NOMO-1 treated with dmso at 0.1 percent for 144 hours (cell line): ENCODE data around the gene USP12.
"Not testable (repeated sequence)": the region's sequence is repeated elsewhere in the genome, so short reads cannot be mapped to it uniquely, and the experiment has no call there.

Experiments used
- DNase-seq: peaks from one replicate; lab custom pipeline; 2025; ENCODE audit not compliant: unreplicated experiment; lab: John Stamatoyannopoulos, UW

Gene USP12

GRCh38 chr13:27124571-27124970 lies 47.0 kb downstream of the USP12 start:
- DNase-seq, result no peak

DNA sequence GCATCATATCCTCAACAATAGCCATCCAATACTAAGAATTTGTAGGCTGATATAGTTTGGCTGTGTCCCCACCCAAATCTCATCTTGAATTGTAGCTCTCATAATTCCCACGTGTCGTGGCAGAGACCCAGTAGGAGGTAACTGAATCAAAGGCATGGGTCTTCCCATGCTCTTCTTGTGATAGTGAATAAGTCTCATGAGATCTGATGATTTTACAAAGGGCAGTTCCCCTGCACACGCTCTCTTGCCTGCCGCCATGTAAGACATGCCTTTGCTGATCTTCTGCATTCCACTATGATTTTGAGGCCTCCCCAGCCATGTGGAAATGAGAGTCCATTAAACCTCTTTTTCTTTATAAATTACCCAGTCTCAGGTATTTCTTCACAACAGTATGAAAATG lies 48.2 kb downstream of the USP12 start:
- not testable (repeated sequence) for DNase-seq

DNA sequence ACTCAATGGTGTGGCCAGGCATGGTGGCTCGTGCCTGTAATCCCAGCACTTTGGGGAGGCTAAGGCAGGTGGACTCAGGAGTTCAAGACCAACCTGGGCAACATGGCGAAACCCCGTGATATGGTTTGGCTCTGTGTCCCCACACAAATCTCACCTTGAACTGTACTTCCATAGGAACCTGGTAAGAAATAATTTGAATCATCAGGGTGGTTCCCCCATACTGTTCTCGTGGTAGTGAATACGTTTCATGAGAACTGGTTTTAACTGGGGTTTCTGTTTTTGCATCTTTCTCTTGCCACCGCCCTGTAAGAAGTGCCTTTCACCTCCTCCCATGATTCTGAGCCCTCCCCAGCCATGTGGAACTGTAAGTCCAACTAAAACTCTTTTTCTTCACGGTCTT lies 49.6 kb downstream of the USP12 start:
- DNase-seq, result no peak

- DNase-seq, result no peak
These were observed 50.8 kb downstream of the USP12 start for GRCh38 chr13:27120811-27121210.

DNA sequence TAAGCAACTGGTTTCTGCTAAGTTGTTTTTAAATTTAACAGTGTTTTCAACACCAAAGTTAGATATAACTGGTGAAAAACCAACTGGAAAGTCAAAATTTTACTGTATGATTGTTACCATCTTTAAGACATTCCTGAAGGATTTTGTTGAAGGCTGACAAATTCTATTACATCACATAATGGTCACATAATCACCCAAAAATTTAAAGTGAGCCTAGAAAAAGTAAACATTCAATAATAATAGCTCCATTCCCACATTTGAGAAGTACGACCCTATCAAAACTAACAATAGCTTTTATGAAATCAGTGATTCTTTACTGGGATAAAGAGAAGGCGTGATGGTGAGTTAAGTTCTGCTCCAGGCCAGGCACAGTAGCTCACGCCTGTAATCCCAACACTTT lies 51.6 kb downstream of the USP12 start:
- DNase-seq, result no peak

DNA sequence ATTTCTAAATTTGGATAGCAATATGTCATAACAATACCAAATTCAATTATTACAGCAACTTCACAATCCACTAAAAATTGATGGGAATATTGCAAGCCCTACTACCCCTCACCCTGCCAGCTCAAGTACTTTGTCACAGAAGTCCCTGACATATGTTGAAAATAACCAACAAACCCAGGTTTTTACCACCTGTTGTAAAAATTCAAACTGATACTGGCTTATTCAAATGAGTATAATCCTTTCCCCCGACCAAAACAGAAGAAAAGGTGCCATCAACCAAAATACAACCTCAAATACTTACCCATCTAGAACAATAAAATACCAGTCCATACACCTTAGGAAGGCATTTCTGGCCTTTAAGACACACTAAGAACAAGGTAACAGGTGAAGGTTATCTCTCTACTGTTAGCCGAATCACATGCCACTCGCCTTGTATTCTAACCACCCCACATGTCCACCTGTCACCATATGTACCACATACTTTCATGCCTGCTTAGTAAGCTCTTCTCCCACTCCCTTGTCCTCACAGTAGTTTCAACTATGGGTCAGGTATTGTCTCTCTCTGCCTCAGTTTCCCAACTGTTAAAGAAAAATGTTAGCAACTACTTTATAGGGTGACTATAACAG lies 53.1 kb downstream of the USP12 start:
- DNase-seq, result no peak

DNA sequence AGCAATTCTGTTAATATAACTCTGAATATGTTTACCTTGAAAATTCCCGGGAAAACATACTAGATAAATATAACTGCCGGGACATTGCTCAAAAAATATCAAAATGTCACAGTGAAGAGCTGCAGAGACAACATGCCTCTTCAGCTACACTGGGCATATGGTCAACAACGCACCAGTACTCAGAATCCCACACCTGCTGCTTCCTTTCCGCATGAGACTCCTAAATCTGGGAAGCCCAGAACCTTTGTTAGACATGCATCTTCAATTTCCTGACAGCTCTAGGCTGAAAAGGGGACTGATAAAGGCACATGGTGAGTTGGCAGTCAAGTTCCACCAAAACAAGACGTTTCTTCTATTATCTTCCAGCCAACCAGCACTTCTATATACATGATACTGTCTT lies 53.7 kb downstream of the USP12 start:
- no peak for DNase-seq

- DNase-seq, result no peak
These were observed 54.5 kb downstream of the USP12 start for GRCh38 chr13:27117158-27117557.

DNA sequence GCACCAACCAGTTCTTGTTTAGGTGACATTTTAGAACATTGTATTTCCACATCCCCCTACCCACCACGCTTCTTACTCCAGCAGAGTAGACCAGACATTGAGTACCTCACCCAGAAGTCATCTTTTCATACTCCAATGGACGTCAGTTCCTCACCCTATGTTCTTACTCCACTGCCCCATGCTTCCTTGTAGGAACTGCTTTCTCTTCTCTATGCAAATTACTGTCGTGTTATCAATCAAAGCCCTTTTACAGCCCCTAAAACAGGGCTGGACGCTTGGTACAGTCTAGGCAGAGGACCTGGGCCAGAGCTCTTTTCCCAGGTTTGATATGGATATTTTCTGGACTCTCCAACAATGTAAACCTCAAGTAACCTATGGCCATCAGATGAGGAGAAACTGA lies 58.2 kb downstream of the USP12 start:
- no peak for DNase-seq

DNA sequence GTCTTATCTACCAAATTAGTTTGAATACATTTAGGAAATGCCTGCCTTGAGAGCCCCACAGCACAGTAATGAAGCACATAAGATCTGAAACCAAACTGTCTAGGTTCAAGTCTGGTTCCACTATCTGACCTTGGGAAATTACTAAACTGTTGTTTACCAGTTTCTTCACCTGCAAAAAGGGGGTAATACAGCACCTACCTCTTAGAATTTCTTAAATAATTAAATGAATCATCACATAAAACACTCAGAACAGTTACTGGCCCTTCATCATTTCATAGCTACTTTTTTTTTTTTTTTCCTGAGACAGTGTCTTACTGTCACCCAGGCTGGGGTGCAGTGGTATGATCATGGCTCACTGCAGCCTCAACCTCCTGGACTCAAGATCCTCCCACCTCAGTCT lies 59.6 kb downstream of the USP12 start:
- no peak for DNase-seq

GRCh38 chr13:27110056-27110746 lies 61.4 kb downstream of the USP12 start:
- no peak for DNase-seq

DNA sequence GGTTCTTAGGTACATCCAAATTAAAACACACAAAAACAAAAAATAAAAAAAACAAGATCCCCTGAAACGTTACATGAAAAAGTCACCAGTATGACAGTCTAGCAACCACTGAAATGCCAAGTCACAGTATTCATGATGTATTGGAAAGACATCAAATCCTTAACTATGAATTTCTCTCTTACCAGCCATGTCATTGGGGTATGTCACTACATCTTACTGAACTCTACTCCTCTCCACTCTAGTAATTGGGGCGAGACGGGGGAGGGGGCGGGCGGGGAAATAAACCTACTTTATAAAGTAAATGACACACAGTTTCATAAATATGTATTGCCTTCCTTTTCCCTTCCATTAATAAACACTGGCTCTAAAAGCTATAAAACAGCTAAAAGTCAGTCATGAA lies 65.5 kb downstream of the USP12 start:
- DNase-seq, result no peak

DNA sequence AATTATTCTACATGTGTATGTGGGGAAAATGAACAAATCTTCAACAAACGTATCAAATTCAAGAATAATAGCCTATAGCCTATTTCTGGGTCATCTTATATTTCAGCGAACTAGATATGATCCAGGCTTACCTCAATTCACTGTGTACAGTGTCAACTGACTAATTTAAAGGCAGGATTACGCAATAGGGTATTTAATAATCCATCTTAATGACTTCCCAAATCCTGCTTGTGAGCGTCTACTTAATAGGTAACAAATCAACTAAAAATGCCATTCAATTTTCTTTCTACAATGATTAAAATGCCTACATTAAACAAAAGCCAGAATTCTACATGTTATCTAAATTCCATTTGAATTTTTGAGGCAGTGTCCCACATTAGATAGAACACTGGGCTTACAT lies 67.0 kb downstream of the USP12 start:
- no peak for DNase-seq

GRCh38 chr13:27101847-27102246 lies 69.8 kb downstream of the USP12 start:
- no peak for DNase-seq

GRCh38 chr13:27101289-27101688 lies 70.3 kb downstream of the USP12 start:
- no peak for DNase-seq

- DNase-seq, result no peak
These were observed 73.9 kb downstream of the USP12 start for GRCh38 chr13:27097691-27098090.

- no peak for DNase-seq
These were observed 80.2 kb downstream of the USP12 start for GRCh38 chr13:27091451-27091850.

DNA sequence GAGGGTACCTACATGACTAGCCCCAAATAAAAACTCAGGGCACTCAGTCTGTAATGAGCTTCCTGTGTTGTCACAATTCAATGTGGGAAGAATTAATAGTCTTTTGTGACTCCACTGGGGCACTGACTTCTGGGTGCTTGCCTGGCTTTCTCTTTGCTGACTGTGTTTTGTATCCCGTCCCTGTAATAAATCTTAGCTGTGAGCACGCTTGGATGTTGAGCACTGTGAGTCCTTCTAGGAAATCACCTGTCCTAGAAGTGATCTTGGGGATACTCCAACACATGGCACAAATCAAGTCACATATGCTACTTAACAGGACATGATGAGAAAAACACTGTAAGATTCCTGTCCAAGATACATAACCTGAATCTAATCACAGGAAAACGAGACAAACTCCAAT lies 83.0 kb downstream of the USP12 start:
- no peak for DNase-seq

DNA sequence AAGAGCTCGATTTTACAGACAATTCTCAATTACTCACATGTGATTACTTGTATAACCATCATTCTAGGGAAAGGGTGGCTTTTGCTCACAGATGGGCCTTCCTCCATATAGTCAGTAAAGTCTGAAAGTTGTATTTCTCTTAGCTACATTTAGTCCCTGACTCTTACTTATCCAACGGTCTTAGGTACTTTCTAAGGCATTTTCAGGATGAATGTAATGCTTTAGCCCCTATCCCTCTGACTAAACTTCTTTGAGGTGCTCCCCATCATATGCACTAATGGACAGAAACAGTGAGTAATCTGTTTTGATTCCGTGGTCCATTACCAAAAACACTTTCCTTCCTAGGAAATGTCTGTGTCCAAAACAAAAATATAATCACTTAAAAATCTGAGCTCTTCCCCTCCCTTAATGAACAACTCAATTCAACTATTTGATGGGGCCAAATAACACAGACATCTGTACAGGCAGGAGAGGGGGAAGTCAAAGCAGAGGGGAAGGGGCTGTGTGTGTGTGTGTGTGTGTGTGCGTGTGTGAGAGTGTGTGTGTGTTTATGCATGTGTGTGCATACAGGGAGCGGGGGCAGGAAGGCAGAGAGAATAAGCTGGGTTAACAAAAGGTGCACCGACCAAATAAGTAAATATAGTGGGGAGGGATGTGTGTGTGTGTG lies 84.9 kb downstream of the USP12 start:
- DNase-seq, result no peak

DNA sequence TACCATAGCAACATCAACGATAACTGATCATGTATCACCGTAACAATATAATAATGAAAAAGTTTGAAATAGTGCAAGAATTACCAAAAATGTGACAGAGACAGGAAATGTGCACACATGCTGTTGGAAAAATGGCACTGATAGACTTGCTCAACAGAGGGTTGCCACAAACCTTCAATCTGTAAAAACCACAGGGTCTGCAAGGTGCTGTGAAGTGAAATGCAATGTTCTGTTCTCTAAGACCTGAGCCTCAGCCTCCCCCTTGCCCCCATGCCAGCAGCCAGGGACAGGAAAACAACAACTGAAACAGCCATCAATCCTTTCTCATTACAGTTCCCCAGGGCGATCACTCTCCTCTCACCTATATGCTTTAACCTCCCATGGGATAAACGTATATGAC lies 88.4 kb downstream of the USP12 start:
- no peak for DNase-seq

- no peak for DNase-seq
These were observed 89.5 kb downstream of the USP12 start for GRCh38 chr13:27081893-27082679.
